Stimulated activated CD8-positive, alpha-beta memory T cell treated with anti-CD3 and anti-CD28 coated beads, Interleukin-12 subunit alpha, Interleukin-12 subunit beta, amount 100 ng/mL, for 1 hour (primary cell): ENCODE results near the gene SLC27A3.
A peak's percentile ranks its signal among the peaks of the same experiment; 100 is the strongest.

ENCODE experiments used
- DNase-seq: peaks from one replicate; pipeline ENCODE4 v3.0.0-alpha.2; 2020; ENCODE audit warnings: low read depth

The SLC27A3 gene

GRCh38 chr1:153774780-153775457 lies at the start of gene SLC27A3:
Gene SLC27A3 (plus strand): TSS chr1:153775407. CDS start chr1:153775498, 91 bp downstream.
- DNase-seq = no peak

- DNase-seq = peak; percentile 98
Measured at GRCh38 chr1:153727463-153728304, 47.5 kb upstream of the SLC27A3 start, which contains the start of gene INTS3. Gene INTS3 (plus strand): TSS chr1:153728050. CDS start chr1:153728635, 585 bp downstream.

GRCh38 chr1:153728305-153729066 lies 46.7 kb upstream of the SLC27A3 start:
- DNase-seq = peak; percentile 6

GRCh38 chr1:153730468-153730988 lies 44.7 kb upstream of the SLC27A3 start:
- no peak for DNase-seq

GRCh38 chr1:153733970-153734369 lies 41.2 kb upstream of the SLC27A3 start:
- no peak for DNase-seq

GRCh38 chr1:153734396-153735089 lies 40.7 kb upstream of the SLC27A3 start:
- DNase-seq = no peak

- DNase-seq = no peak
Measured at GRCh38 chr1:153735090-153735420, 40.2 kb upstream of the SLC27A3 start.

- DNase-seq = no peak
Measured at GRCh38 chr1:153741986-153742385, 33.2 kb upstream of the SLC27A3 start.

GRCh38 chr1:153742411-153743142 lies 32.6 kb upstream of the SLC27A3 start:
- DNase-seq = no peak

- DNase-seq = no peak
Measured at GRCh38 chr1:153745417-153745816, 29.8 kb upstream of the SLC27A3 start.

GRCh38 chr1:153746174-153746573 lies 29.0 kb upstream of the SLC27A3 start:
- DNase-seq = no peak

- no peak for DNase-seq
Measured at GRCh38 chr1:153748903-153749302, 26.3 kb upstream of the SLC27A3 start.

GRCh38 chr1:153749408-153750005 lies 25.7 kb upstream of the SLC27A3 start:
- peak; percentile 65 for DNase-seq

GRCh38 chr1:153750026-153750995 lies 24.9 kb upstream of the SLC27A3 start:
- no peak for DNase-seq

GRCh38 chr1:153752072-153752471 lies 23.1 kb upstream of the SLC27A3 start:
- no peak for DNase-seq

- no peak for DNase-seq
Measured at GRCh38 chr1:153752571-153753195, 22.5 kb upstream of the SLC27A3 start.

- no peak for DNase-seq
Measured at GRCh38 chr1:153754266-153754665, 20.9 kb upstream of the SLC27A3 start.

GRCh38 chr1:153760440-153760839 lies 14.8 kb upstream of the SLC27A3 start:
- DNase-seq = no peak
